22Rv1 (cell line): ENCODE results near the gene CFAP97D1.

Experiments used
- CTCF ChIP-seq: fragments of 450-650 bp; IDR thresholded peaks from 2 replicates; pipeline ENCODE4 v1.5.1; 2017; ENCODE audit warnings: mild to moderate bottlenecking
- ZFX ChIP-seq: fragments of 450-650 bp; IDR thresholded peaks from 2 replicates; pipeline ENCODE4 v1.6.1; 2017; ENCODE audit warnings: antibody characterized with exemption, borderline replicate concordance

- no peak for TF ChIP-seq CTCF
- TF ChIP-seq ZFX, result no peak
Measured at GRCh38 chr17:43741636-43742035, 38.6 kb upstream of the CFAP97D1 start.
